Measurements from ENCODE around the gene ARF6.
"Not testable (repeated sequence)": the region's sequence is repeated elsewhere in the genome, so short reads cannot be mapped to it uniquely, and the experiment has no call there.

ARF6 gene

DNA sequence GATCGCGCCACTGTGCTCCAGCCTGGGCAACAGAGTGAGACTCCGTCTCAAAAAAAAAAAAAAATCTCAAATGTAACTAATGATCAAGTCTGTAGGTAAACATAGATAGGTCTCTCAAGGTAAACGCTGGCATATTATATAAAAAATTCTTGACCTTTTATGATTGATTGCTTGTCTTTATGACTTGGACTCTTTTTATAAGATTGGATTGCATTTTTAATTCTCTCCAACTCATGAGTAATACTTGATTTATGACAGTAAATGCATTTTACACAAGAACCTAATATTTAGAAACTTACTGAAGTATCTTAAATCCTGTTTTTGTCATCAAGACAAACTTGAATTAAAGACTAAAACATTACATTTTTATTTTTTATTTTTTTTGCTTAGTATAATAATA lies 16.1 kb downstream of the ARF6 start:
- DNase-seq = no peak

DNA sequence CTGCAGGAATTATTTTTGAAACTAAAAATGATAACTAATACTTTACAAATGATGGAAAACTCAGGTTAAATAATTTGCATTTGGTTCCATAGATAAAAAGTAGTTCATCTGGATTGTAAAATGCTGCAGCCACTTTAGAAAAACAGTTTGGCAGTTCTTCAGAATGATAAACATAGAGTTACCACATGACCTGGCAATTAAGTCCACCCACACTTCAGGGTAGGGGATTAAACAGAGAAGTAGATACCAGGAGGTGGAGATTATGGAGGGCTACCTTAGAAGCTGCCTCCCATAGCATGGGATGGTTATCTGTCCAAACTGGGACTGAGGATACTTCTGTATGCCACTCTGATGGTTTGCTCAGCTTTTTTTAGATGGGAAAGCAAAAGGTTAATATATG lies 22.2 kb downstream of the ARF6 start:
- no peak for DNase-seq

DNA sequence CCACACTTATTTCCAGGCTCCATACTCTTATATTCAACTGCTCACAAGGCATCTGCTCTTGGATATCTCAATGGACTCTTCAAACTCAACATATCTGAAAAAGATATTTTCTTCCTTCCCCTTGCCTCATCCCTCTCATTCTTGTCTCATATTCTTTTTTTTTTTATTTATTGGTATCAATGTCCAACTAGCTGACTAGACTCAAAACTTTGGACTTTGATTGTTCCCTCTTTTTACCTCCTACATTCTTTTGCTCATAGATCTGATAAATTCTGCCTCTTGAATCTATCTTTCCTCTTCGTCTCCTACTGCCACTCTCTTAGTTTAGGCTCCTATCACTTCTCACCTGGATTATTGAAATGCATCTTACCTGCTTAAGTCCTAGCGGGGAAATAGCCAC lies 25.8 kb downstream of the ARF6 start:
- no peak for DNase-seq

DNA sequence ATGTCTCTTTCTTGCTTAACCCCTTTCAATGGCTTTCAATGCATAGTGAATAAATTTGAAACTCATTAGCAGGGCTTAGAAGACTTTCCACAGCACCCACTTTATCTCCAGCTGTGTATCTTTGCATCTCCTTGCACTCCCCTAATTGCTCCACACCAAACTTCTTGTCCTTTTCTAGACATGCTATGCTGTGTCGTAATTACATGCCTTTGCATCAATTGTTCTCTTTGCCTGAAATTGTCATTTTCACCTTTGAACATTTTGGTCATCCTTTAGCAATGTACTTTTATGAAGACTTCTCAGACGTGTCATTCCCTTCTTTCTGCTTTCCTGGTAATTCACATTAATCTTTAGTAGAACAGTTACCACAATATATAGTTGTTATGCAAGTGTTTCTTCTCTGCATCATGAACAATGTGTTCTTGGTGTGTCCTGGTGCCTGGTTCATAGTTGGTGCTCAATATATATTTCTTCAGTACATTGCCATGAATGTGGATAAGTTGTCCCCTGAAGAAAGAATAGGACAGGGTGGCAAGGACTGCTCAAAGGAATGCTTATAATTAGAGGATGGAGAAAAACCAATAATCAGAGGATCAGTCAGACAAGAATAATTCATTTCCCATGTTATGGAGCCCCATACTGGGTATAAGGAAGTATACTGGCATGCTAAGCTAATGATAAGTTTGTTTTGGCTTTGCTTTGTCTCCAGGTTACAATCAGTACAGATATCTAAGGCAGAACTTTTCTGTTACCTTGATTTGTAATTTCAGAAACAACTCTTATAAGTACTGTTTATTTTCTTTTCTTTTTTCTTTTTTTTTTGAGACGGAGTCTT lies 27.2 kb downstream of the ARF6 start:
- no peak for DNase-seq

DNA sequence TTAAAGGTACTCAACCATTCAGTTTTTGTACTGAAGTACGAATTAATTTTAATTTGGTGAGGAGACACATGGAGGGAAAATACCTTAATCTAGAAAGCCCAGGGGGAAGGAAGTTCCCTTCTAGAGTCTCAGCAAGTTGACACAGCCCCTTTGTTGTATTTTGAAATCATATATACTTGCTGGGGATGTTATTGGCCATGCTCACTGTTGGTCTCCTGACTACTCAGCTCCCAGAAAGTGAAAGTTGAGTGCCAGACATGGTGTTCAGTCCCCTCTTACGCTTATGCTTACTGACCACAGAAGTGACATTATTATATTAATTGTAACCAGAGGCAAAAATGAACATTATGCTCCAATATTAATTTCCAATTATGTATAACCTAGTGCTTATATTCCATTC lies 28.1 kb downstream of the ARF6 start:
- no peak for DNase-seq

DNA sequence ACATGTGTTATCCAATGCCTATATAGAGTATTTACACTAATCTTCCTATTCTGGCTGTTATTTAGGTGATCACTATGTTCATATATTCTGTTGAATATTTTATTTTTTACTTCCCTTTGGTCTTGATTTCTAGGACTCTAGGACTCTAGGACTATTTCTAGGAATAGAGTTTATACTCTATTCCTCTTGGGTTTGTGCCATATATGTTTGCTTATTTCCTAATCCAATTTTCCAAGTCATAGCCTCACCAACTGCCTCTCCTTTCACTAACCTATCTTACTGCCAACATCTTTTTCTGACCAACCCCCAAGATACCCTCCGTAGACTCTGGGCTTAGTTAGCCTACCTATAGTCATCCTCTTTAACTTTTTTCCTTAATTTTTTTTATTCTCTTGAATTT lies 28.5 kb downstream of the ARF6 start:
- DNase-seq = no peak

DNA sequence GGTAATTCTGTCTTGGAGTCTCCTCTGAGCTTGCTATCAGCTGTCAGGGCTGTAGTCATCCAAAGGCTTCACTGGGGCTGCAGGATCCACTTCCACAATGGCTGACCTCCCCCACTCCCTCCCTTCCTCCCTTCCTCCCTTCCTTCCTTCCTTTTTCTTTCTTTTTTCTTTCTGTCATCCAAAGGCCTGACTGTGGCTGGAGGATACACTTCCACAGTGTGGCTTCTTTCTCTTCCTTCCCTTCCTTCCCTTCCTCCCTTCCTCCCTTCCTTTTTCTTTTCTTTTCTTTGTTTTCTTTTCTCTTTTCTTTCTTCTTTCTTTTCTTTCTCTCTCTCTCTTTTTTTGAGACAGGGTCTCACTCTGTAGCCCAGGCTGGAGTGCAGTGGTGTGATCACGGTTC lies 30.6 kb downstream of the ARF6 start:
- DNase-seq = no peak

DNA sequence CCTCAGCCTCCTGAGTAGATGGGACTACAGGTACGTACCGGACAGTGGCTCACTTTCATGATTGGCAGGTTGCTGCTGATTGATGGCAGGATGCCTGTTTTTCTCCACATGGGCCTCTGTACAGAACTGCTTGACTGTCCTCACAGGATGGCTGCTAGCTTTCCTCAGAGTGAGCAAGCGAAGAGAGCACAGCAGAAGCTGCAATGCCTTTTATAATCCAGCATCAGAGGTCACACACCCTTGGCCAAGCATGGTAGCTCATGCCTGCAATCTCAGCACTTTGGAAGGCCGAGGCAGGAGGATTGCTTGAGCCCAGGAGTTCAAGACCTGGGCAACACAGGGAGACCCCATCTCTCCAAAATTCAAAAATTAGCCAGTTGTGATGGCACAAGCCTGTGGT lies 31.0 kb downstream of the ARF6 start:
- no peak for DNase-seq

DNA sequence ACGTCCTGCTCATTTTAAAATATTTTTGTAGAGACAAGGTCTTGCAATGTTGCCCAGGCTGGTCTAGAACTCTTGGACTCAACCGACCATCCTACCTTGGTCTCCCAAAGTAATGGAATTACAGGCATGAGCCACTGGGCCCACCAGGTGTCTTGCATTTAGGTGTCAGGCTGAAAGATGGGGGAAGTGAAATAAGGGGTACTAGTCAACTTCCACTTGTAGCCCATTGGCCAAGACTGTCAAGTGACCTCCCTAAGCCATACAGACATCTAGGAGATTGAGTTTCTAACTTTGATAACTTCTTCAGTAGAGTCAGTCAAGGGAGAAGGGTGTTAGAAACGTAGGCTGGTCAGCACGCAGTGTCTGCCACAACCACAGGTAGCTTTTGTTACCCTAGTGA lies 32.0 kb downstream of the ARF6 start:
- DNase-seq = no peak

DNA sequence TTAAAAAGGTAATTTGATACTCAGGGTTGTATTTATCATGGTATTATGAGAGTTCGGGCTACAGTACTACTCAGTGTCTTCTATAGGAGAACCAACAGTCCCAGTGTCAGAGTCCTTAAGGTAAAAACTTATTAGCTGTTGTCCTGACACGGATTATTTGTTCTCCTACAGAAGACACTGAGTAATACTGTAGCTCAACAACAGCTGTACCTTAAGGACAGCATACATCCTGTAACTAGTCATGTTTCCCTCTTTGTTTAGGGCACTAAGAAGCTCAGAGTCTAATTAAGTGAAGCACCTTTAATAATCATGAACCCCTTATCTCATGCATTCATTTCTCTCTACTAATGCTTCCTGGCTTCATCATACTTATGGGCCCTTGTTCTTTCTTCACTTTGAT lies 33.9 kb downstream of the ARF6 start:
- no peak for DNase-seq

DNA sequence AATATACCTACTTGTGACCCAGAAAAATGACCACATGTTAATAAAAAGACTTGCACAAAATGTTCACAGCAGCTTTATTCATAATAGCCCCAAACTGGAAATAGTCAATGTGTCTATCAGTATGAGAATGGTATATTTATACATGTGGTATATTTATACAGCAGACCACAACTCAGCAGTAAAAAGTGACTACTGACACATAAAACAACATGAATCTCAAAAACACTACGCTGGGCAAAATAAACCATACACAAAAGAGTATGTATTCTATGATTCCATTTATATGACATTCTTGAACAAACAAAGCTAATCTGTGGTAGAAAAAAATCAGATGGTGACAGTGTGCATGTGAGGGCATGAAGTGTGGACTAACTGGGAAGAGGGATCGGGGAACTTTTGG lies 35.1 kb downstream of the ARF6 start:
- DNase-seq = no peak

DNA sequence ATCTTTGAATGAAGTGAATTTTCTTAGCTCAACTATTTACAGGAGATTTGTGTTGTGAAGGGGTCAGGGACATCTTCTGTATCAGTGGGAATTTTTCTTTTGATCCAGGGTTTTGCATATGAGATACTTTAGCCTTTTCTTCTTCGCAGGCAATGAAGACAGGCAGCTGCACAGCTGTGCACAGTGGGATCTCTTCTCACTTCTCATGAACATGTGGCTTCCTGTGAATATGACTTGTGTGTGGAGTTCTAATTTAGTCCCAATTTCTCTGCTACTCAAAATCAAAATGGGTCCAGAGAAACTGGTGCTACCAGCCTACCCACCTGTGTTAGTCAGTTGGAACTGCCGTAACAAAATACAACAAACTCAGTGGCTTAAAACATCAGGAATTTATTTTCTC lies 37.8 kb downstream of the ARF6 start:
- DNase-seq = no peak

DNA sequence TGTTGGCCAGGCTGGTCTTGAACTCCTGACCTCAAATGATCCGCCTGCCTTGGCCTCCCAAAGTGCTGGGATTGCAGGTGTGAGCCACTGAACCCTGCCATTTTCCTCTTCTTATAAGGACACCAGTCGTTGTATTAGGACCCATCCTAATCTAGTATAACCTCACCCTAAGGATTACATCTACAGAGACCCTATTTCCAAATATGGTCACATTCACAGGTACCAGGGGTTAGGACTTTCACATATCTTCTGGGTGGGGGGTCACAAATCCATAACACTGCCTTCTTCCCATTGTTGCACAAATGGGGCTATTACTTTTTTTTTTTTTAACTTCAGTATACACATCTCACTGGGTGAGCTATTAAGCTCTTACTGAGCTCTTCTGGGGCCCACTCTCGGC lies 38.6 kb downstream of the ARF6 start:
- DNase-seq = no peak

DNA sequence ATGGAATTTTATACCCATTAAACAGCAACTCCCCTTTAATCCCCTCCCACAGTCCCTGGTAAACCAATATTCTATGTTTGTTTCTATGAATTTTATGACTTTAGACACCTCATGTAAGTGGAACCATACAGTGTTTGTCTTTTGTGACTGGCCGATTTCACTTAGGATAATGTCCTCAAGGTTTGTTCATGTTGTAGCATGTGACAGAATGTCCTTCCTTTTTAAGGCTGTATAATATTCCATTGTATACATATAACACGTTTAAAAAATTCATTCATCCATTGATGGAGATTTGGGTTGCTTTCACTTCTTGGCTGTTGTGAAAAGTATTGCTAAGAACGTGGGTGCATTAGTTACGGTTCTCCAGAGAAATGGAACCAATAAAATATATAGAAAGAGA lies 40.2 kb downstream of the ARF6 start:
- DNase-seq = no peak

DNA sequence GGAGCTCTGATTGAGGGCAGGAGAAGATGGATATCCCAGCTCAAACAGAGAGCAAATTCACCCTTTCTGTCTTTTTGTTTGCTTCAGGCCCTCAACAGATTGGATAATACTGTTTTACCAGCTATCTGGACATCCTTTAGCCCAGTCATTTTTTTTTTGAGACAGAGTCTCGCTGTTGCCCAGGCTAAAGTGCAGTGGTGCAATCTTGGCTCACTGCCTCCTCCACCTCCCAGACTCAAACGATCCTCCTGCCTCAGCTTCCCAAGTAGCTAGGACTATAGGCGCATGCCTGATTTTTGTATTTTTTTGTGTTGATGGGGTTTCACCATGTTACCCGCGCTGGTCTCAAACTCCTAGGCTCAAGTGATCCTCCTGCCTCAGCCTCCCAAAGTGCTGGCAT lies 40.8 kb downstream of the ARF6 start:
- no peak for DNase-seq

DNA sequence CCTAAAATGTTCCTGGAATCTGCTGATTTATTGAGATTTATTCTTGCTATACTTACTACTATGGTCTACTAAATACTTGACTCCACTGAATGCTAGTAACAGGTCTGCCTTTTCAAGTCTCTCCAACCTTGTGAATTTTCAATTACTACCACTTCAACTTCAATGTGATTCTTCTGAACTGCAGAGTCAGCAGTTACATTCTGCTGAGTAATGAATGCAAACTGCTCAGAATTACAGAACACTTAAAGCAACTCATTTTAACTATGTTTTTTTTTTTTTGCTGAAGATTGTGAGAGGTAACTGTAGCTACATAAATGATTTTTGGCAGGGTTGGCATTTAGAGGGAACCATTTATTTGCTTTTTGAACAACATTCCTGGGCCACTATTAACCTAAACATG lies 41.8 kb downstream of the ARF6 start:
- DNase-seq = no peak

DNA sequence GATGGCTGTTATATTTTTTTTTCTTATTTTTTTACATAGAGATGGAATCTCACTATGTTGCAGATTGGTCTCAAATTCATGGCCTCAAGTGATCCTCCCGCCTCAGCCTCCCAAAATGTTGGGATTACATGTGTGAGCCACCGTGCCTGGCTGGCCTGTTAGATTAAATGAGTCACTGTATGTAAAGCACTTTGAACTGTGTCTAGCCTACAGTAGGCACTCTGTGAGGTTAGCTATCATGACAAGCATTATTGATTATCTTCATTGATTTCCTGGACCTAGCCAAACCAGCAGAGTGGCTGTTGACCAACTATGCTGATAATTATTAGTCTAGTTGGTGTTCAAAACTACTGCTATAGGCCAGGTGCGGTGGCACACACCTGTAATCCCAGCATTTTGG lies 42.6 kb downstream of the ARF6 start:
- DNase-seq = no peak

DNA sequence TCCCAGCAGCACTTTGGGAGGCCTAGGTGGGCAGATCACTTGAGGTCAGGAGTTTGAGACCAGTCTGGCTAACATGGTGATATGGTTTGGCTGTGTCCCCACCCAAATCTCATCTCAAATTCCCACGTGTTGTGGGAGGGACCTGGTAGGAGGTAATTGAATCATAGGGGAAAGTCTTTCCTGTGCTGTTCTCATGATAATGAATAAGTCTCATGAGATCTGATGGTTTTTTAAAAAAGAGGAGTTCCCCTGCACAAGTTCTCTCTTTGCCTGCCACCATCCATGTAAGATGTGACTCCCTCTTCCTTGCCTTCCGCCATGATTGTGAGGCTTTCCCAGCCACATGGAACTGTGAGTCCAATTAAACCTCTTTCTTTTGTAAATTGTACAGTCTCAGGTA lies 43.4 kb downstream of the ARF6 start:
- not testable (repeated sequence) for DNase-seq

DNA sequence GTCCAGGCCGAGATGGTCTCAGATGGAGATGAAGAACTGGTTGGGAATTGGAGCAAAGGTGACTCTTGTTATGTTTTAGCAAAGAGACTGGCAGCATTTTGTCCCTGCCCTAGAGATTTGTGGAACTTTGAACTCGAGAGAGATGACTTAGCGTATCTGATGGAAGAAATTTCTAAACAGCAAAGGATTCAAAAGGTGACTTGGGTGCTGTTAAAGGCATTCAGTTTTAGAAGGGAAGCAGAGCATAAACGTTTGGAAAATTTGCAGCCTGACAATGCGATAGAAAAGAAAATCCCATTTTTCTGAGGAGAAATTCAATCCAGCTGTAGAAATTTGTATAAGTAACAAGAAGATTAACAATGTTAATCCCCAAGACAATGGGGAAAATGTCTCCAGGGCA lies 44.0 kb downstream of the ARF6 start:
- not testable (repeated sequence) for DNase-seq

DNA sequence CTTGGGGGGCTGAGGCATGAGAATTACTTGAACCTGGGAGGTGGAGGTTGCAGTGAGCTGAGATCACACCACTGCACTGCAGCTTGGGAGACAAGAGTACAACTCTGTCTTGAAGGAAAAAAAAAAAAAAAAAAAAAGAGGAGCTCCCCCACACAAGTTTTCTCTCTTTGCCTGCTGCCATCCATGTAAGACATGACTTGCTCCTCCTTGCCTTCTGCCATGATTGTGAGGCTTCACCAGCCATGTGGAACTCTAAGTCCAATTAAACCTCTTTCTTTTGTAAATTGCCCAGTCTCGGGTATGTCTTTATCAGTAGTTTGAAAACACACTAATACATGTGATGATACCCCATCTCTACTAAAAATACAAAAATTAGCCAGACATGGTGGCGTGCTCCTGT lies 46.3 kb downstream of the ARF6 start:
- DNase-seq = not testable (repeated sequence)

DNA sequence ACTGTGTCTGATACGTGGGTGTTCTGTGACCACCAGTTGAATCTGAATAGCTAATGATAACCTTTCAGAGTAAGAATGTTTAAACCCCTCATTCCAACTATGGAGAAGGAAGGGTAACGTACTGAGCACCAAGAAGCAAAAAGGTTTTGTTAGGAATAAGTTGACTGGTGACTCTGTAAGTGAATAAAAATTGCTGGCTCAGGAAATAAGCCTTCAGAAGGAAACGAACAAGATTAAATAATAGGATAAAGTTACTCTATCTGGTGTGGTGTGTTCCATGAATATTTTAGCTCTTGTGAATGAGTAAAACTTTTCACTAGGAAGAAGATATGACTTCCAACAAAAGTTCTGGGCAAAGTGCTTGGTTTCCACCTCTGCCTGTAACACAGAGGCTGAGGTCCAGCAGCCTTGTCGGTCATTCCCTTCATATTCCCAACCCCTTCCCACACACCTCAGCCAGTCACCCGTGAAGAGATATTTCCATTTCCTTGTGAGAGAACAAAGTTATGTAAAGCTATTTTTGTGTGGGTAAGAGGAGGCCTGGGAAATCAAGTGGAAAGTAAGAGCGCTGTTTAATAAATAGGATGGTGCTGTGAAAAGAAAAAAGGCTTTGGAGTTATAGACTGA lies 47.1 kb downstream of the ARF6 start:
- no peak for DNase-seq

DNA sequence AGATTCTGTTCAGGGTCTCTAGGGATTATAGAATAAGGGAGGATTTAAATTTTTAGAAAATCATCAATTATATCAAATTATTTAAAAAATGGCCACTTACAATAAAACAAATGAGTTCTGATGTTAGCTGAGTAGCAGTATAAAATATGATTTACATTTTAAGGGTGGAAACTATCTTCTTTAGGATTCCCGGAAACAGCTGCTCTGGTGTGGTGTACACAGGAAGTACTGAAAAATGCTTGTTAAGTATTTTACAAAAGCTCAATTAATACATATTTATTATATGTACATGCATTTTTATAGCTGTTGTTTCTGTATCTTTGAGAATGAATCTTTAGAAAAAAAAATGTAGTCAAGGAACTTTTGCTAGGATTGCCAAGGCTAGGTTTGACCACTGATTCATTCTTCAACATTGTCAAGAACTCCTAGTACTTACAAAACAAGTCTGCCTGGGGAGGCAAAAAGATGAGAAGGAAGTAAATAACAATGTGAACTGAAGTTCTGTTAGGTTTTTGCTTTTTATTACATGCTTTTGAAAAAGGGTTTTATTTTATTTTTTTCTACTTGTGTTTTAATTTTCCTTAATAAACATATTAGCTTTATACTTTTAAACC lies 48.0 kb downstream of the ARF6 start:
- DNase-seq = no peak

DNA sequence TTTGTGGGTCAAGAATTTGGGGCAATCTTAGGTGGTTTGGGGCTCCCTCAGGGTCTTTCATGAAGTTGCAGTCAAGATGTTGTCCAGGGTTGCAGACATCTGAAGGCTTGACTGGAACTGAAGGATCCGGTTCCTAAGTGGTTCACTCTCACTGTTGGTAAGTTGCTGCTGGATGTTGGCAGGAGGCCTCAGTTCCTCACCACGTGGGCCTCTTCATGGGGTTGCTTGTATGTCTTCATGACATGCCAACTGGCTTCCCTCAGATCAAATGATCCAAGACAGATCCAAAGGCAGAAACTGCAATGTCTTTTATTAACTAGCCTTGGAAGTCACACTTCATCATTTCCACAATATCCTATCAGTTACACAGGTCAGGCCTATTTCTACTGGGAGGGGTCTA lies 49.2 kb downstream of the ARF6 start:
- no peak for DNase-seq

DNA sequence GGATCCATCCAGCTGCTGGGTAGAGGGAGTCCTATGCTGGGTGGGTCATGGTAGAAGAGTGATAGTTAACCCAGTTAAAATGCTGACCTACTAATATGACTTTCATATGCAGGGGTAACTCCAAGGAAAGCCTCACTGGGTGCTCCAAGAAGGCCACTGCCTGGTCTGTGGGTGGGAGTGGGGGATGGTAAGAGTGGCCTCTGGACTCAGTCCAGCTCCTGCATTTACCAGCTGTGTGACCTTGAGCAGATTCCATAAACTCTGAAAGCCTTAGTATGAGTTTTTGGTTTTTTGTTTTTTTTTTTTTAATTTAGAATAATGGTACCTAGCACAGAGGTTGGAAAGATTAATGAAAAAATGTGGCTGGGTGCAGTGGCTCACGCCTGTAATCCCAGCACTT lies 51.6 kb downstream of the ARF6 start:
- DNase-seq = no peak

Data from DMS 273 treated with DMSO at 0.1 percent for 48 hours (cell line).